Measurements from ENCODE around the gene CYBC1.

CYBC1 gene

DNA sequence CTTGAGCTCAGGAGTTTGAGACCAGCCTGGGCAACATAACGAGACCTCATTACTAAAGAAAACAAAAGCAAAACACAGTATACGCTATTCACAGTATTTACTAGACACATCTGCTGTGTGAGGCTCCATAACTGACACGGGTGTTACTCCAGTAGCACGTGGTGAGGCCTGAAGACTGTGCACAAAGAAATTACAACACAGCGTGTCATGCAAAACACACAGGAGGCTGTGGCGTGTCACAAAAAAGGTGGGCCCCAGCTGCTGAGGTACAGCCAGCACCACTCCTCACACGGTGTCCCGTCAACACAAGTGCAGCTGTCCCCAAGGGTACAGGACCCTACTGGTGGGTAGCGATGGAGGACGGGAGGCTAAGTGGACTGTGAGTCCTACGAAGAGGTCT, 2.7 kb downstream of the CYBC1 start:
- no peak for DNase-seq (ENCODE audit: low read depth)

GRCh38 chr17:82446649-82447048, 3.9 kb downstream of the CYBC1 start:
- DNase-seq (ENCODE audit: low read depth): no peak

- no peak for DNase-seq (ENCODE audit: low read depth)
Measured at GRCh38 chr17:82446124-82446523, 4.4 kb downstream of the CYBC1 start.

DNA sequence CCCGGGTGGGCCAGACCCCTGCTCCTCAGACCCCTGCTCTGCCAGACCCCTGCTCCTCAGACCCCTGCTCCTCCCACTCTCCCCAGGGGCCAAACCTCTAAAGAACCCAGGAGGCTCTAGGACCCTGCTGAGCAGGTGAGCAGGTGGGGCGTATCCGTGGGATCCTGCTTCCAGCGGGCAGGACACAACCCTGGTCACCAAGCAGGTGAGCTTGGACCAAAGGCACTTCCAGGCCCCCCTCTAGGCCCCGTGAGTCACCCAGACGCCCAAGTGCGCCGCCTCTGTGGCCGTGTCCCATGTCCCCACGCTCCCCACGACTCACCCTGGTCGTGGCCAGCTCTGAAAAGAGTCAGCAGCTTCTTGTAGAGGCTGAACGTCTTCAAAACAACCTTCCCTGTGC, 5.0 kb downstream of the CYBC1 start:
- no peak for DNase-seq (ENCODE audit: low read depth)

DNA sequence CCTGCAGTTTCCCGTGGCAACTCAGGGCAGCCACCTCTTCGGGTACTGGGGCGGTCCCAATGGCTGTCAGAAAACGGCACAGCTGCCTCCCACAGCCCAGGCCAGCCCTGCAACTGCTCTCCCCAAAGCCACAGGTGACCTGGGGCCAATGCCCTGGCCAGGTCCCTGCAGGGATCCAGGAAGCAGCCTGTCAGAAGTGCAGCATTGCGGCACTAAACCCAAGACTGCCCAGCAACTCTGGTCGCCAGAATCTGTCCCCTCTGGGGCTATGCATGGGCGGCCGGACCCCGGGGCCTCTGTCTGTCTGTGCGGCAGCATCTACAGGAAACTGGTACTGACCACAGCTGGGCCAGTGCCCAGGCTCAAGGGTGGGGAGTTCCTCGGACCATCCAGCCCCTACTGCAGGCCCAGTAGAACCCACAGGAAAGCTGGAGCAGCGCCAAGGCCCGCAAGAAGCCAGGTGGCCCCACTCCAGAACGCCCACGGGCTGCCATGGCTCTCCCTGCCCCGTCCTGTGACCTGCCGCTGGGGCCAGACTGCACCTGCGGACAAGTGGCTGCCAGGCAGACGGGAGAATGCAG, 5.5 kb downstream of the CYBC1 start:
- DNase-seq (ENCODE audit: low read depth): no peak

DNA sequence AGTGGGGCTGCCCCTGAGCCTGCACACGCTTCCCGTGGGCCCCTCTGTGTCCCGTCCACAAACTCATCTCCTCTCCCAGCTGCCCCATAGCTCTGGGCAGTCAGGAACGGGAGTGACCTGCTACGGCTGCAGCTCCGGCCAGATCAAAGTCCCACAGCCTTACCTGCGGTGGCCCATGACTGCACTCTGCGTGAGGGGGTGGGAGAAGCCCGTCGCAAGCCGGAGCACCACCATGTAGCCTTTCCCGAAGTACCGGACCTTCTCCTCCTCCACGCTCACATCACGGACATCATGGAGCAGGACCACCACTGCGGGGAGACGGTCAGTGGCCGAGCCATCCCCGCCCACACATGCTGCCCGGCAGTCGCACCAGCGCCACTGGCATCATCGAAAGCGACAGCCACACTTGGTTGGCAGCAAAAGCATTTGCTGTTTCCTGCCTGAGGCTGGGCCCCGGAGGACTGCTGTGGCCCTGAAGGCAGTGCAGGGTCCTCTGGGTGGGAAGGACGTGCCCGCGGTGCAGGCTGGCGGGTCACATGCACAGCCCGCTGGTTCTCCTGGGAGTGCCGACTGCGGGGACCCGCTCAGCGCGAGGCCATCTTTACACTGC, 6.2 kb downstream of the CYBC1 start:
- DNase-seq (ENCODE audit: low read depth): no peak

DNA sequence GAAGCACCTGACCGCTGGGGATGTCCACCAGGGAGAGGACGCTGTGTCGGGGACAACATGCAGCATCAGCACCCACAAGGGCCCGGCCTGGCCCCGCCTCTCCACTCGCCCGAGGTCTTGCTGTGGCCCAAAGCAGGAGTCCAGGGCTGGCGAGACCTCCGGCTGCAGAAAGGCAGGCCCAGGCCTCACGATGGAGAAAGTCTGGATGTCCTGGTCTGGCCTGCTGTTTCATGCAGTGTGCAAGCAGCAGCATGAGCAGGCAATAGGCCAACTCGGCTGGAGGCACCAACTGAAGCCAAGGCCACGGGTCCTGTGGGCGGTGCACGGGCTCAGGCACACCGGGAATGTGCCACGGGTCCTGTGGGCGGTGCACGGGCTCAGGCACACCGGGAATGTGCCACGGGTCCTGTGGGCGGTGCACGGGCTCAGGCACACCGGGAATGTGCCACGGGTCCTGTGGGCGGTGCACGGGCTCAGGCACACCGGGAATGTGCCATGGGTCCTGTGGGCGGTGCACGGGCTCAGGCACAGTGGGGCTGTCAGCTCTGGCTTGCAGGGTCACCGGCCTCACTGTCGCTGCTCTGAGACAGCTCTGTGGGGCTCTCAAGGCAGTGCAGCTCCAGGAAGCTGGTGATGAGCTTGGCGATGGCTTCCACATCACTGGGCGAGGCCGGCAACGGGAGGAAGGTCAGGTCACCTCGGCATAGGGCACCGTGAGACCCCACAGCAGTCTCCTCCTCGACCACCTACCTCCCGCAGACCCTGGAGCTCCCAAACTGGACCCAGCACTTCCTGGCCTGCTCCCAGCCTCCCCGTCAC, 6.9 kb downstream of the CYBC1 start:
- no peak for DNase-seq (ENCODE audit: low read depth)

- DNase-seq (ENCODE audit: low read depth): no peak
Measured at GRCh38 chr17:82442643-82443464, 7.7 kb downstream of the CYBC1 start.

DNA sequence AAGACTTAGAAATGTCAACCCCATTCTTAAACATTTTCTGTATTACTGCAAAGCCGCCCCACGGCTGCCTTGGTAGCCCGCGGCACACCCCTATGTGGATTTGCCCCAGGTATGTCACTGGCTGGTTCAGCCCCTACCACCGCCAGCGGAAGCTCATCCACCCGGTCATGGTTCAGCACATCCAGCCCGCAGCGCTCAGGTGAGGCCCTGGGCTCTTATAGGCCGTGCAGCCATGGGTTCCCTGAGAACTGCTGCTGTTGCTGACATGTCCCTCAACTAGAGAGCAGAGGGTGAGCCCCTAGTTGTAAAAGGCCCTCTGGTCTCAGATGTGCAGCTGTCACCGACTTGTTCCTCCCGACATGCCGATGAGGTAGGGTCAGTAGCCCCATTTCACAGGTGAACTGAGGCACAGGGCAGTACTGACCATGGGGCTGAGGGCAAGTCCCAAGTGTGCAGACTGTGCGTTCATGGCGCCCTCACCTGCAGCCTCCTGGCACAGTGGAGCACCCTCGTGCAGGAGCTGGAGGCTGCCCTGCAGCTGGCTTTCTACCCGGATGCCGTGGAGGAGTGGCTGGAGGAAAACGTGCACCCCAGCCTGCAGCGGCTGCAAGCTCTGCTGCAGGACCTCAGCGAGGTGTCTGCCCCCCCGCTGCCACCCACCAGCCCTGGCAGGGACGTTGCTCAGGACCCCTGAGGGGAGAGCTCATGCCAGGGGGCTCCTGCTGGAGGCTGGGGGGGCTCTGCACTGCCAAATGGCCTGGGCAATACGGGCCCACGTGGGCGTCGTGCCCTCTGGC, 8.7 kb downstream of the CYBC1 start:
- DNase-seq (ENCODE audit: low read depth): no peak

- no peak for DNase-seq (ENCODE audit: low read depth)
Measured at GRCh38 chr17:82440991-82441627, 9.4 kb downstream of the CYBC1 start.

DNA sequence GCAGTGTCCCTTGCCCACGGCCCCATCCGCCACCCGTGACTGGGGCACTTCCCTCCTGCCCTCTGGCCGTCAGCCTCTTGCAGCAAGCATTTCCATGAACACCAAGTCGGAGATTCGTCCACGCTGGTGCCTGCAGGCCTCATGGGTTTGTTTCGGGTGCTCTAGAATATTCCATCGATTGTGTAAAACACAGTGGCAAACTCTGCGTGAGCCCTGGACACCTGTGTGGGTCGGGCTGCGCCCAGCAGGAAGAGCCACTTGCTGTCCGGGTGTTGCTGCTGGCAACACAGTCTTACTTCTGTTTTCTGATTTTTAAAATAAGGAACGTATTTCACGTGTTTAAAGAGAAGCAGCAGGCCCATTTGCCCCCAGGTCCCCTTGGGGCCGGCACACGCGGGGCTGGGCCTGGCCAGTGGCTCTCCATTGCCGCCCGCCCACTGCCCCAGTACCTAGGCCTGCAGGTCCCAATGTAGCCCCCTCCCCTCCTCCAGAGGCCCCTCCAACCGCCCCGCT, 10.0 kb downstream of the CYBC1 start:
- DNase-seq (ENCODE audit: low read depth): no peak

- no peak for DNase-seq (ENCODE audit: low read depth)
Measured at GRCh38 chr17:82439829-82440365, 10.7 kb downstream of the CYBC1 start.

- no peak for DNase-seq (ENCODE audit: low read depth)
Measured at GRCh38 chr17:82439194-82439828, 11.2 kb downstream of the CYBC1 start.

DNA sequence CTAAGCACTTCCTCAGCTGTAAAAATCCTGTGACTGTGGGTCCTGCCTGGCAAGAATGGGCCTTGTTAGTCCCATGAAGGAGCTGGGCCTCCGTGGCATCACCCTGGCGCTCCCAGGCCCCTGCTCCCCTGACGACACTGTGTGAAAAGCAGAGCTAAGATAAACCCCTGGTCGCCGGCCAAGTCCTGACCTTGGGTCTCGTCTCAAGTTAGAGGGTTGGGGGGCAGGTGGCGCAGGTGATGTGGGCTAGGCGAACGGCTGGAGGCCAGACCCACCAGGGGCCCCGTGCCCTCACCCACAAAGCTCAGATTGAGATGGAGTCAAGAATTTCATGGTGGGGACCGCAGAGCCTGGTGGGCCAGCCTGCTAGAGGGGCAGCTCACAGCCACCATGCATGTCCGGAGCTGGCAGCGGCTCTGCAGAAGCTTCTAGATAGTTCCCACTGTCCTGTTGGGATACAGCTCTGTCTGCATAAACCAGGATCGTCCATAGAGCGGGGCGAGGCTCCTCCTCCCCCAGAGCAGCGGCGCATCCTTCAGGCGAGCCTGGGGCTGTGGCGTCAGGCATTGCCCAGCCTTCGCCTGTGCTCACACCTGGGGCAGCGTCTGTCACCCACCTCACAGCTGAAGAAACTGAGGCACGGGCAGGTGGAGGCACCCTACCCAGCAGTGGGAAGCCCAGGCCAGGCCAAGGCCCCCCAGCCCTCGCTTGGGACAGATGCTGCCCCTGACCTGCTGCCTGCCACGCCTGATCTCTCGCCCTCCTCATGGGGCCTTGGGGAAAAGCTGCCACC, 12.0 kb downstream of the CYBC1 start:
- no peak for DNase-seq (ENCODE audit: low read depth)

GRCh38 chr17:82437325-82437668, 13.3 kb downstream of the CYBC1 start:
- no peak for DNase-seq (ENCODE audit: low read depth)

GRCh38 chr17:82436601-82437324, 13.8 kb downstream of the CYBC1 start:
- no peak for DNase-seq (ENCODE audit: low read depth)

GRCh38 chr17:82435601-82436583, 14.7 kb downstream of the CYBC1 start:
- DNase-seq (ENCODE audit: low read depth): no peak

DNA sequence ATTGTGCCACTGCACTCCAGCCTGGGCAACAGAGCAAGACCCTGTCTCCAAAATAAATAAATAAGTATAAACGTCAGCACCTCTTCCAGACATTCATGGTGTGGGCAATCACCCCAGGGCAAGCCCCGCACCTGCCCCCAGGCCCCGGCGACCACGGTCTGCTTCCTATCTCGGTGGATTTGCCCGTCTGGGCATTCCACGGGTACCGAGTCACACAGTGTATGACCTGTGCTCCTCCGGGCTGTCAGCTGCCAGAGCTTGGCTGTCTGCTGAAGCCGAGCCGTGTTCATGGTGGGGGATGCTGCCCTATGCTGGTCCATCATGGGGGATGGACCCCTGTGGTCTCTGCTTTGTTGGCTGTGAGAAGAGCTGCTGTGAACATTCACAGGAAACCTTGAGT, 15.4 kb downstream of the CYBC1 start:
- DNase-seq (ENCODE audit: low read depth): no peak

All from stimulated activated CD8-positive, alpha-beta memory T cell treated with anti-CD3 and anti-CD28 coated beads, Interleukin-7, amount 100 ng/mL, for 24 hours (primary cell).